ENCODE results near the gene TNRC6C.

- TF ChIP-seq POLR2A (IDR thresholded peaks at IDR 0.05), result no peak
- no peak for TF ChIP-seq CTCF (IDR thresholded peaks at IDR 0.05)
Measured at GRCh38 chr17:78007647-78008046, 49.1 kb downstream of the TNRC6C start.
